H1 (cell line): ENCODE data around the gene SYNPO. TPM values are rescaled to one million over a fixed set of nuclear protein-coding genes. Genes with fewer than 3 reads are reported as not detected.

ENCODE experiments used
- CTCF ChIA-PET: fragments of 300-600 bp; sonication (Branson Sonifier 250); formaldehyde crosslinking; loops from one replicate; lab custom pipeline; 2021; ENCODE audit not compliant: partially characterized antibody; lab: Charles Lee
- POLR2A ChIA-PET: fragments of 300-600 bp; sonication (Branson Sonifier 250); formaldehyde crosslinking; loops from one replicate; lab custom pipeline; 2021; ENCODE audit warnings: inconsistent platforms; ENCODE audit not compliant: partially characterized antibody; lab: Charles Lee
- DNase-seq, 2 experiments: peaks; one replicate each; pipeline versions ENCODE4 v3.0.0 to v3.0.0-alpha.2; 2010 to 2022; ENCODE audit warnings: low spot score in 2 of 2, low read depth in 1 of 2, mixed read lengths in 1 of 2
- FAIRE-seq: peaks from 2 replicates; lab custom pipeline; 2011; peaks lifted over from hg19 to GRCh38; lab: Jason Lieb, UNC
- H2AFZ ChIP-seq: 2 replicates; pipeline ENCODE4 v1.8.1; 2012; ENCODE audit warnings: low read length, inconsistent platforms
- H2AK5ac ChIP-seq: 2 replicates; pipeline ENCODE4 v1.6.1; 2013; ENCODE audit warnings: low read depth, low read length
- H2BK120ac ChIP-seq: replicated peaks from 2 replicates; pipeline ENCODE3; 2013; ENCODE audit warnings: low read depth, low read length, inconsistent platforms
- H2BK12ac ChIP-seq: 2 replicates; pipeline ENCODE4 v1.6.1; 2013; ENCODE audit warnings: low read depth, low read length
- H2BK15ac ChIP-seq: 2 replicates; pipeline ENCODE4 v1.6.1; 2013; ENCODE audit warnings: low read length
- H2BK20ac ChIP-seq: 2 replicates; pipeline ENCODE4 v1.6.1; 2013; ENCODE audit warnings: low read length
- H2BK5ac ChIP-seq: 2 replicates; pipeline ENCODE4 v1.6.1; 2013; ENCODE audit warnings: low read depth, low read length
- H3K14ac ChIP-seq: 2 replicates; pipeline ENCODE4 v1.6.1; 2013; ENCODE audit warnings: inconsistent platforms; ENCODE audit not compliant: insufficient read length
- H3K18ac ChIP-seq: 2 replicates; pipeline ENCODE4 v1.6.1; 2013; ENCODE audit warnings: low read length; ENCODE audit errors: extremely low read depth
- H3K23ac ChIP-seq: 2 replicates; pipeline ENCODE4 v1.6.1; 2013; ENCODE audit warnings: inconsistent platforms; ENCODE audit not compliant: insufficient read length
- H3K23me2 ChIP-seq: 2 replicates; pipeline ENCODE4 v1.6.1; 2013; ENCODE audit warnings: low read depth, low read length
- H3K27ac ChIP-seq: 2 replicates; pipeline ENCODE4 v1.6.1; 2011; ENCODE audit warnings: low read depth, low read length, inconsistent platforms
- H3K27me3 ChIP-seq, 4 experiments: replicated peaks in 1 of 4; 1 replicate in 1 of 4; 2 replicates in 3 of 4; pipeline versions ENCODE4 v1.6.1 to v1.8.1; 2011 to 2013; ENCODE audit warnings: low read length in 3 of 4, mild to moderate bottlenecking in 3 of 4, inconsistent platforms in 2 of 4, mixed read lengths in 2 of 4, moderate library complexity in 1 of 4; ENCODE audit not compliant: control insufficient read depth in 3 of 4, insufficient read depth in 3 of 4; ENCODE audit errors: extremely low read depth in 1 of 4
- H3K36me3 ChIP-seq, 4 experiments: 2 replicates each; pipeline versions ENCODE4 v1.6.1 to v1.8.1; 2011 to 2013; ENCODE audit warnings: mild to moderate bottlenecking in 4 of 4, low read length in 3 of 4, moderate library complexity in 2 of 4, control low read depth in 1 of 4, inconsistent platforms in 1 of 4; ENCODE audit not compliant: insufficient read depth in 4 of 4, control insufficient read depth in 2 of 4
- H3K4ac ChIP-seq: replicated peaks from 2 replicates; pipeline ENCODE3; 2013; ENCODE audit warnings: low read length, low read depth, mixed read lengths, inconsistent platforms; ENCODE audit not compliant: insufficient read length
- H3K4me1 ChIP-seq, 4 experiments: replicated peaks in 1 of 4; 1 replicate in 1 of 4; 2 replicates in 3 of 4; pipeline versions ENCODE4 v1.6.1 to v1.8.1; 2011 to 2013; ENCODE audit warnings: low read length in 3 of 4, inconsistent platforms in 2 of 4, mixed read lengths in 1 of 4; ENCODE audit not compliant: insufficient read depth in 4 of 4, control insufficient read depth in 3 of 4
- H3K4me2 ChIP-seq, 2 experiments: 2 replicates each; pipeline versions ENCODE4 v1.6.1 to v1.8.1; 2011 to 2013; ENCODE audit warnings: low read depth in 2 of 2, low read length in 2 of 2, control low read depth in 1 of 2, inconsistent platforms in 1 of 2, mild to moderate bottlenecking in 1 of 2; ENCODE audit not compliant: insufficient read depth in 1 of 2
- H3K4me3 ChIP-seq, 4 experiments: fragments of 200-600, 300-600 bp in 1 of 4; sonication (generic), shearing (Covaris generic), sonication (Bioruptor Twin) in 1 of 4; 2 replicates each; pipeline versions ENCODE4 v1.5.1 to v1.8.1; 2011 to 2016; ENCODE audit warnings: low read length in 4 of 4, low read depth in 3 of 4, control low read depth in 2 of 4, inconsistent platforms in 2 of 4, mild to moderate bottlenecking in 2 of 4, mixed read lengths in 1 of 4, moderate library complexity in 1 of 4; ENCODE audit not compliant: insufficient read depth in 2 of 4; ENCODE audit errors: extremely low read depth in 1 of 4
- H3K56ac ChIP-seq: replicated peaks from 2 replicates; pipeline ENCODE3; 2013; ENCODE audit warnings: low read depth, mild to moderate bottlenecking, mixed read lengths, low read length, inconsistent platforms; ENCODE audit not compliant: insufficient read length
- H3K79me1 ChIP-seq: 2 replicates; pipeline ENCODE4 v1.6.1; 2013; ENCODE audit warnings: low read depth, low read length, control low read depth
- H3K79me2 ChIP-seq, 2 experiments: 2 replicates each; pipeline versions ENCODE4 v1.6.1 to v1.8.1; 2012 to 2013; ENCODE audit warnings: low read length in 2 of 2, mild to moderate bottlenecking in 2 of 2, inconsistent platforms in 1 of 2; ENCODE audit not compliant: insufficient read depth in 2 of 2, control insufficient read depth in 1 of 2
- H3K9ac ChIP-seq, 4 experiments: replicated peaks in 1 of 4; 1 replicate in 1 of 4; 2 replicates in 3 of 4; pipeline versions ENCODE4 v1.6.1 to v1.8.1; 2011 to 2013; ENCODE audit warnings: low read depth in 3 of 4, low read length in 3 of 4, control low read depth in 2 of 4, mild to moderate bottlenecking in 2 of 4, moderate library complexity in 2 of 4, inconsistent platforms in 1 of 4; ENCODE audit errors: extremely low read depth in 1 of 4
- H3K9me3 ChIP-seq, 2 experiments: 2 replicates each; pipeline versions ENCODE4 v1.6.1 to v1.8.1; 2012 to 2013; ENCODE audit warnings: mild to moderate bottlenecking in 2 of 2, moderate library complexity in 2 of 2, control low read depth in 1 of 2, inconsistent platforms in 1 of 2, low read depth in 1 of 2, low read length in 1 of 2, mixed read lengths in 1 of 2; ENCODE audit not compliant: insufficient read depth in 2 of 2
- H4K20me1 ChIP-seq, 2 experiments: replicated peaks in 1 of 2; 2 replicates each; pipeline versions ENCODE3 to v1.8.1; 2011 to 2013; ENCODE audit warnings: inconsistent platforms in 2 of 2, low read length in 2 of 2, mild to moderate bottlenecking in 1 of 2; ENCODE audit not compliant: insufficient read depth in 2 of 2, control insufficient read depth in 1 of 2
- H4K5ac ChIP-seq: 2 replicates; pipeline ENCODE4 v1.6.1; 2013; ENCODE audit warnings: low read length, low read depth, mixed read lengths, inconsistent platforms; ENCODE audit not compliant: insufficient read length
- H4K8ac ChIP-seq: 2 replicates; pipeline ENCODE4 v1.8.0; 2013; ENCODE audit warnings: mild to moderate bottlenecking, moderate library complexity, low read length, inconsistent platforms; ENCODE audit not compliant: insufficient read depth; ENCODE audit errors: extremely low read depth
- H4K91ac ChIP-seq: replicated peaks from 2 replicates; pipeline ENCODE3; 2013; ENCODE audit warnings: low read length, mixed read lengths, inconsistent platforms; ENCODE audit not compliant: insufficient read length
- CTBP2 ChIP-seq: IDR thresholded peaks from 2 replicates; pipeline ENCODE4 v1.7.0; 2011; ENCODE audit warnings: borderline replicate concordance, mild to moderate bottlenecking, moderate library complexity, mixed read lengths, low read length; ENCODE audit not compliant: insufficient read depth, insufficient read length
- JUN ChIP-seq: IDR thresholded peaks from 2 replicates; pipeline ENCODE4 v1.6.1; 2011; ENCODE audit warnings: low read depth, mild to moderate bottlenecking, improper control_type of control experiment, low read length
- KDM1A ChIP-seq: fragments of 200-600, 300-600 bp; sonication (generic); IDR thresholded peaks from 2 replicates; pipeline ENCODE4 v1.7.1; 2016; ENCODE audit warnings: mild to moderate bottlenecking, low read length, borderline replicate concordance
- MAFK ChIP-seq: IDR thresholded peaks from 2 replicates; pipeline ENCODE4 v1.6.1; 2012; ENCODE audit warnings: low read depth, mild to moderate bottlenecking, improper control_type of control experiment, low read length
- NRF1 ChIP-seq: IDR thresholded peaks from 2 replicates; pipeline ENCODE4 v1.6.1; 2011; ENCODE audit warnings: mild to moderate bottlenecking, low read depth, low read length, improper control_type of control experiment
- PHF8 ChIP-seq: fragments of 200-600 bp; sonication (generic); conservative IDR thresholded peaks from 2 replicates; pipeline ENCODE4 v1.7.1; 2012; ENCODE audit warnings: low read depth, mild to moderate bottlenecking, inconsistent platforms, low read length, moderate library complexity
- WGBS, 2 experiments: shearing (Covaris generic) in 1 of 2; methylation state at CpG; one replicate each; pipeline versions ENCODE4 v1.1.6 to v1.1.7; 2013 to 2015; ENCODE audit warnings: low lambda C conversion rate in 2 of 2, mixed read lengths in 2 of 2, inconsistent platforms in 1 of 2, low coverage in 1 of 2, missing lambda C conversion rate in 1 of 2; ENCODE audit not compliant: insufficient replicate concordance in 2 of 2, insufficient coverage in 1 of 2, insufficient read length in 1 of 2; ENCODE audit errors: extremely low coverage in 1 of 2, missing lambda C conversion rate in 1 of 2; 5-methylcytosine and 5-hydroxymethylcytosine counted together
- polyA plus RNA-seq, 7 experiments: library from polyadenylated mRNA; depleted of rRNA in 3 of 7; stranded (reverse) in 5 of 7; unstranded in 2 of 7; fragments of >200 nt in 5 of 7; fragments of 200-250 nt in 2 of 7; gene quantifications; 1 replicate in 5 of 7; 2 replicates in 1 of 7; 4 replicates in 1 of 7; pipeline versions ENCODE4 v1.2.1 to v1.2.3, GENCODE V29; 2011 to 2013; ENCODE audit warnings: missing spikeins in 2 of 7, mixed read lengths in 2 of 7
- total RNA-seq: library from RNA; stranded (reverse); fragmentation: NEBNext Ultra II Directional; extraction: Animal tissue kit (Norgen Biotek cat#: 25700); gene quantifications from 2 replicates; pipeline ENCODE4 v1.2.1, GENCODE V29; 2021

The SYNPO gene
- total and polyA plus RNA-seq, 2 of the 8 experiments (the other 6 are each of a cell fraction or from before 2014, with no cell fraction given) = 2.3 TPM

GRCh38 chr5:150639751-150640150, 709 bp upstream of the SYNPO start:
- Histone ChIP-seq H3K79me2 (no peaks in the 10 kb centered on the region), H2BK15ac (no peak overlapping the region), H3K4ac (peak overlapping the region; percentile 66), H2BK12ac (peak overlapping the region; percentile 23; the same call in 1 of the 2 replicates), H2AFZ (no peak overlapping the region), H2BK20ac (no peak overlapping the region; the same call in 1 of the 2 replicates), H3K4me3 (no peak overlapping the region), H4K20me1 (no peaks in the 10 kb centered on the region), H2BK5ac (no peak overlapping the region), H3K27ac (no peak overlapping the region), H4K5ac (no peak overlapping the region), H3K18ac (0 out of 2 replicates have a peak overlapping the region, but pooled peaks have one; percentile 28), H3K9ac (no peak overlapping the region), H3K56ac (no peak overlapping the region), H3K4me1 (peaks cover 0 to 22% (median 13%) of the 10 kb centered on the region in 4 experiments; a peak in 5 of 7 replicates), H3K36me3 (no peaks in the 10 kb centered on the region), H3K14ac (no peak overlapping the region), H3K4me2 (no peak overlapping the region), H2AK5ac (no peak overlapping the region), H3K23ac (no peak overlapping the region), H3K79me1 (no peaks in the 10 kb centered on the region), H3K9me3 (no peaks in the 10 kb centered on the region), H4K8ac (no peak overlapping the region), H2BK120ac (peak overlapping the region; percentile 14), H3K27me3 (no peaks in the 10 kb centered on the region), H3K23me2 (no peaks in the 10 kb centered on the region), H4K91ac (no peak overlapping the region)
- DNase-seq (no peak), FAIRE-seq (no peak)
- WGBS, 2 experiments = 76% methylated on average over 5 of the region's 5 CpGs; no CpG with 5 or more reads in 1 of the 2 experiments
- TF ChIP-seq JUN (no peak), KDM1A (0 out of 2 replicates have a peak, but pooled peaks have one; percentile 35), MAFK (no peak), PHF8 (no peak), CTBP2 (no peak), NRF1 (no peak)
- CTCF ChIA-PET = interaction anchor here (1.0 to 18.4 kb wide), 11 partner anchors 11 to 337 kb away, joined by 3 to 247 read pairs (median 4); partner anchors contain the start of genes ARSI and MYOZ3
- POLR2A ChIA-PET = interaction anchor here (1.2 to 1.5 kb wide), 4 partner anchors 9 to 190 kb away, joined by 3 read pairs; no protein-coding TSS in a partner anchor
